HepG2 (cell line): ENCODE measurements around the gene SIRT7. TPM values are rescaled to one million over a fixed set of nuclear protein-coding genes. Genes with fewer than 3 reads are reported as not detected.

Experiments
- AGO2 ChIP-seq: fragments of 200-400 bp; formaldehyde crosslinking; optimal IDR thresholded peaks from 2 replicates; pipeline ENCODE3; 2017; ENCODE audit warnings: mild to moderate bottlenecking, low read depth, low read length, moderate library complexity
- CCAR2 ChIP-seq: fragments of 200-400 bp; formaldehyde crosslinking; optimal IDR thresholded peaks from 2 replicates; pipeline ENCODE3; 2018; ENCODE audit warnings: low read depth, mild to moderate bottlenecking, low read length, moderate library complexity
- FOSL2 ChIP-seq: sonication (generic); formaldehyde crosslinking; IDR thresholded peaks from 2 replicates; pipeline ENCODE4 v1.4.0; 2020; ENCODE audit warnings: missing genetic modification reagents
- FOXM1 ChIP-seq: sonication (generic); formaldehyde crosslinking; IDR thresholded peaks from 2 replicates; pipeline ENCODE4 v1.5.0; 2020; ENCODE audit warnings: missing genetic modification reagents
- HHEX ChIP-seq: IDR thresholded peaks from 2 replicates; pipeline ENCODE4 v1.6.1; 2016; ENCODE audit warnings: control low read depth
- HOXA3 ChIP-seq: sonication (generic); formaldehyde crosslinking; IDR thresholded peaks from 2 replicates; pipeline ENCODE4 v1.5.0; 2020; ENCODE audit warnings: missing genetic modification reagents
- HOXA5 ChIP-seq: sonication (generic); formaldehyde crosslinking; IDR thresholded peaks from 2 replicates; pipeline ENCODE4 v1.4.0; 2020; ENCODE audit warnings: missing genetic modification reagents
- KDM2A ChIP-seq: sonication (generic); formaldehyde crosslinking; IDR thresholded peaks from 2 replicates; pipeline ENCODE4 v1.4.0; 2020; ENCODE audit warnings: low read depth, missing genetic modification reagents, borderline replicate concordance
- NFE2 ChIP-seq: sonication (generic); formaldehyde crosslinking; IDR thresholded peaks from 2 replicates; pipeline ENCODE4 v1.4.0; 2020; ENCODE audit warnings: missing genetic modification reagents
- NFE2L1 ChIP-seq: sonication (generic); formaldehyde crosslinking; IDR thresholded peaks from 2 replicates; pipeline ENCODE4 v1.4.0; 2020; ENCODE audit warnings: missing genetic modification reagents, mild to moderate bottlenecking, borderline replicate concordance
- PHF21A ChIP-seq: sonication (generic); formaldehyde crosslinking; IDR thresholded peaks from 2 replicates; pipeline ENCODE4 v1.5.0; 2020; ENCODE audit warnings: mild to moderate bottlenecking, missing genetic modification reagents
- REPIN1 ChIP-seq: sonication (generic); formaldehyde crosslinking; IDR thresholded peaks from 2 replicates; pipeline ENCODE4 v1.8.0; 2022; ENCODE audit warnings: missing genetic modification reagents, low read depth, mild to moderate bottlenecking, borderline replicate concordance
- SMARCE1 ChIP-seq: fragments of 450-650 bp; IDR thresholded peaks from 2 replicates; pipeline ENCODE4 v1.6.1; 2017; ENCODE audit warnings: borderline replicate concordance
- SRSF9 ChIP-seq: fragments of 200-400 bp; formaldehyde crosslinking; IDR thresholded peaks from 2 replicates; pipeline ENCODE4 v1.6.1; 2018; ENCODE audit warnings: borderline replicate concordance, mild to moderate bottlenecking, low read depth, low read length; ENCODE audit not compliant: insufficient read depth, poor library complexity, severe bottlenecking
- U2AF1 ChIP-seq: fragments of 200-400 bp; formaldehyde crosslinking; optimal IDR thresholded peaks from 2 replicates; pipeline ENCODE3; 2017; ENCODE audit warnings: mild to moderate bottlenecking, low read depth, low read length
- ZBTB38 ChIP-seq: sonication (generic); formaldehyde crosslinking; IDR thresholded peaks from 2 replicates; pipeline ENCODE4 v1.5.1; 2020; ENCODE audit warnings: mild to moderate bottlenecking, missing genetic modification reagents
- ZNF143 ChIP-seq: sonication (generic); formaldehyde crosslinking; IDR thresholded peaks from 2 replicates; pipeline ENCODE4 v1.4.0; 2020; ENCODE audit warnings: missing genetic modification reagents
- ZNF235 ChIP-seq: sonication (generic); formaldehyde crosslinking; IDR thresholded peaks from 2 replicates; pipeline ENCODE4 v1.8.1; 2023; ENCODE audit warnings: mild to moderate bottlenecking, missing genetic modification reagents, borderline replicate concordance
- ZNF33B ChIP-seq: sonication (generic); formaldehyde crosslinking; IDR thresholded peaks from 2 replicates; pipeline ENCODE4 v1.5.1; 2020; ENCODE audit warnings: mild to moderate bottlenecking, missing genetic modification reagents
- ZSCAN21 ChIP-seq: sonication (generic); formaldehyde crosslinking; IDR thresholded peaks from 2 replicates; pipeline ENCODE4 v1.8.0; 2022; ENCODE audit warnings: mild to moderate bottlenecking, missing genetic modification reagents, moderate library complexity, borderline replicate concordance
- polyA plus RNA-seq, 8 experiments: library from polyadenylated mRNA; depleted of rRNA in 3 of 8; stranded (reverse) in 7 of 8; unstranded in 1 of 8; fragments of >200 nt; fragmentation: Illumina TruSeq in 4 of 8; extraction: Trizol in 4 of 8; gene quantifications; 2 replicates each; pipeline versions ENCODE4 v1.2.1 to v1.2.3, GENCODE V29; 2011 to 2016; ENCODE audit warnings: low read depth in 4 of 8, missing spikeins in 1 of 8, mixed read lengths in 1 of 8; ENCODE audit not compliant: insufficient read depth in 1 of 8
- total RNA-seq, 5 experiments: library from RNA; depleted of rRNA; stranded (reverse); fragments of >200 nt; fragmentation: Illumina TruSeq; extraction: Trizol; gene quantifications; 2 replicates each; pipeline ENCODE4 v1.2.3, GENCODE V29; 2016; ENCODE audit warnings: low read depth in 1 of 5
- TF ChIP-seq, protein P1 (sequence below): sonication (generic); formaldehyde crosslinking; conservative IDR thresholded peaks from 2 replicates; pipeline ENCODE4 v1.4.0; 2020; ENCODE audit warnings: missing genetic modification reagents
- TF ChIP-seq, protein P2 (sequence below): IDR thresholded peaks from 2 replicates; pipeline ENCODE4 v1.6.1; 2016; ENCODE audit warnings: low read depth, borderline replicate concordance
- TF ChIP-seq, protein P3 (sequence below): IDR thresholded peaks from 2 replicates; pipeline ENCODE4 v1.6.1; 2012; ENCODE audit warnings: low read length, improper control_type of control experiment

SIRT7 gene
- total and polyA plus RNA-seq, 2 of the 13 experiments (the other 11 are each of a cell fraction or from before 2014, with no cell fraction given), result 8.3 to 24.8 TPM

DNA sequence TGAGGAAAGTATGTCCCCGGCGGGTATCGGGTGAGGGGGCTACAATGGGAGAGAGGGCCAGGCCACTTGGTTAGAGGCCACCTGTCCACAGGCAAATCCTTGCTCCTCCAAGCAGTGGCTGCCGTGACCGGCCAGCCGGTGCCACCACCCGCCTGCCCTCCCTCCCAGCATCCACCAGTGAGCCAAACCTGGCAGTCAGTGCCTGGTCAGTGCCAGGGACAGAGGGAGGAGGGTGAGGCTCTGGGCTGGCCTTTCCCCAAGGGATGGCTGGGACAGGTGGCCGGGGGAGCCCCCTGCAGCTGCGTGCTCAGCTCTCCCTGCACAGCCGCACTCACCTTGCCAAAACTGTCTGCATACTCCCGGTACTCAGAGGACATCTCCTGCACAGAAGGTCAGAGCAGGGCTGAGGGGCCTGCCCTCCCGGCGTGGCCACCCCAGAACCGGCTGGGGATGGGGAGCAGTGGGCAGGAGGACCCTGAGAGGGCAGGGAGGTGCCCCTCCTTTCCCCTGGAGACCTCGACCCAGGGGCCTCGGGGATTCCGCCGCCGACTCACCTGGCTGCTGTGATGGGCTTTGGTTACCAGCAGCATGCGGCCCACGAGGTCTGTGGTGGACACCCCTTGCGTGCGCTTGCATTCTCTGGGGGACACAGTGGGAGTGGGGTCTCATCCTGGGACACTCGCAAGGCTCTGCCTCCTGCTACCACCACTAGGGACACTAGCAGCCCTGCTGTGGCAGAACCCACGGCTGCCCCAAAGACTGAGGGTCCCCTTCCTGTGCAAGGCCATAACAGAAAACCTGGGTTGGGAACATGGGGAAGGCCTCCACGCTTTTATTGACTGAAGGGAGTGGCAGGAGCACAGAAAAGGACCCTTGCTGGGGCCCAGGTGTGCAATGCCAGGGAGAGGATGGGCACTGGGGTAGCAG lies 10.5 kb downstream of the SIRT7 start (continued):
- TF ChIP-seq ZNF235 (CRISPR knock-in tag) (no peak), CCAR2 (no peak), KDM2A (CRISPR knock-in tag) (0 out of 2 replicates have a peak, but pooled peaks have one; percentile 9), FOXM1 (CRISPR knock-in tag) (no peak), NFE2L1 (CRISPR knock-in tag) (no peak), ZNF143 (0 out of 2 replicates have a peak, but pooled peaks have one; percentile 12), U2AF1 (no peak), HHEX (CRISPR knock-in tag) (no peak), REPIN1 (CRISPR knock-in tag) (no peak), HOXA3 (CRISPR knock-in tag) (no peak; the same call in 1 of the 2 replicates), ZSCAN21 (CRISPR knock-in tag) (0 out of 2 replicates have a peak, but pooled peaks have one; percentile 34), NFE2 (CRISPR knock-in tag) (no peak), SRSF9 (no peak), SMARCE1 (no peak), FOSL2 (CRISPR knock-in tag) (no peak), PHF21A (CRISPR knock-in tag) (no peak), HOXA5 (no peak), AGO2 (peak; percentile 82), ZNF33B (CRISPR knock-in tag) (no peak), ZBTB38 (CRISPR knock-in tag) (no peak)
- TF ChIP-seq, protein P1, sequence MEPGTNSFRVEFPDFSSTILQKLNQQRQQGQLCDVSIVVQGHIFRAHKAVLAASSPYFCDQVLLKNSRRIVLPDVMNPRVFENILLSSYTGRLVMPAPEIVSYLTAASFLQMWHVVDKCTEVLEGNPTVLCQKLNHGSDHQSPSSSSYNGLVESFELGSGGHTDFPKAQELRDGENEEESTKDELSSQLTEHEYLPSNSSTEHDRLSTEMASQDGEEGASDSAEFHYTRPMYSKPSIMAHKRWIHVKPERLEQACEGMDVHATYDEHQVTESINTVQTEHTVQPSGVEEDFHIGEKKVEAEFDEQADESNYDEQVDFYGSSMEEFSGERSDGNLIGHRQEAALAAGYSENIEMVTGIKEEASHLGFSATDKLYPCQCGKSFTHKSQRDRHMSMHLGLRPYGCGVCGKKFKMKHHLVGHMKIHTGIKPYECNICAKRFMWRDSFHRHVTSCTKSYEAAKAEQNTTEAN, result no peak
- TF ChIP-seq, protein P2, sequence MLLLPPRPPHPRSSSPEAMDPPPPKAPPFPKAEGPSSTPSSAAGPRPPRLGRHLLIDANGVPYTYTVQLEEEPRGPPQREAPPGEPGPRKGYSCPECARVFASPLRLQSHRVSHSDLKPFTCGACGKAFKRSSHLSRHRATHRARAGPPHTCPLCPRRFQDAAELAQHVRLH (CRISPR knock-in tag), result no peak
- TF ChIP-seq, protein P3, sequence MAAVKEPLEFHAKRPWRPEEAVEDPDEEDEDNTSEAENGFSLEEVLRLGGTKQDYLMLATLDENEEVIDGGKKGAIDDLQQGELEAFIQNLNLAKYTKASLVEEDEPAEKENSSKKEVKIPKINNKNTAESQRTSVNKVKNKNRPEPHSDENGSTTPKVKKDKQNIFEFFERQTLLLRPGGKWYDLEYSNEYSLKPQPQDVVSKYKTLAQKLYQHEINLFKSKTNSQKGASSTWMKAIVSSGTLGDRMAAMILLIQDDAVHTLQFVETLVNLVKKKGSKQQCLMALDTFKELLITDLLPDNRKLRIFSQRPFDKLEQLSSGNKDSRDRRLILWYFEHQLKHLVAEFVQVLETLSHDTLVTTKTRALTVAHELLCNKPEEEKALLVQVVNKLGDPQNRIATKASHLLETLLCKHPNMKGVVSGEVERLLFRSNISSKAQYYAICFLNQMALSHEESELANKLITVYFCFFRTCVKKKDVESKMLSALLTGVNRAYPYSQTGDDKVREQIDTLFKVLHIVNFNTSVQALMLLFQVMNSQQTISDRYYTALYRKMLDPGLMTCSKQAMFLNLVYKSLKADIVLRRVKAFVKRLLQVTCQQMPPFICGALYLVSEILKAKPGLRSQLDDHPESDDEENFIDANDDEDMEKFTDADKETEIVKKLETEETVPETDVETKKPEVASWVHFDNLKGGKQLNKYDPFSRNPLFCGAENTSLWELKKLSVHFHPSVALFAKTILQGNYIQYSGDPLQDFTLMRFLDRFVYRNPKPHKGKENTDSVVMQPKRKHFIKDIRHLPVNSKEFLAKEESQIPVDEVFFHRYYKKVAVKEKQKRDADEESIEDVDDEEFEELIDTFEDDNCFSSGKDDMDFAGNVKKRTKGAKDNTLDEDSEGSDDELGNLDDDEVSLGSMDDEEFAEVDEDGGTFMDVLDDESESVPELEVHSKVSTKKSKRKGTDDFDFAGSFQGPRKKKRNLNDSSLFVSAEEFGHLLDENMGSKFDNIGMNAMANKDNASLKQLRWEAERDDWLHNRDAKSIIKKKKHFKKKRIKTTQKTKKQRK, result no peak
